ENCODE data around the gene EML6. TPM values are rescaled to one million over a fixed set of nuclear protein-coding genes. Genes with fewer than 3 reads are reported as not detected.

EML6 gene
- polyA plus RNA-seq, 1 donor, result 26.8 TPM

- no peak for DNase-seq (ENCODE audit: low read depth)
Measured at GRCh38 chr2:54912305-54912704, 188.8 kb downstream of the EML6 start.

- no peak for DNase-seq (ENCODE audit: low read depth)
Measured at GRCh38 chr2:54912893-54913292, 189.4 kb downstream of the EML6 start.

- DNase-seq (ENCODE audit: low read depth), result no peak
Measured at GRCh38 chr2:54914637-54915036, 191.2 kb downstream of the EML6 start.

- DNase-seq (ENCODE audit: low read depth), result no peak
Measured at GRCh38 chr2:54915101-54915500, 191.6 kb downstream of the EML6 start.

- no peak for DNase-seq (ENCODE audit: low read depth)
Measured at GRCh38 chr2:54916637-54917036, 193.2 kb downstream of the EML6 start.

- no peak for DNase-seq (ENCODE audit: low read depth)
Measured at GRCh38 chr2:54918647-54919280, 195.3 kb downstream of the EML6 start.

GRCh38 chr2:54920660-54921059 is 197.2 kb downstream of the EML6 start:
- no peak for DNase-seq (ENCODE audit: low read depth)

- DNase-seq (ENCODE audit: low read depth), result no peak
Measured at GRCh38 chr2:54924121-54924520, 200.7 kb downstream of the EML6 start.

- no peak for DNase-seq (ENCODE audit: low read depth)
Measured at GRCh38 chr2:54925022-54925421, 201.6 kb downstream of the EML6 start.

- DNase-seq (ENCODE audit: low read depth), result no peak
Measured at GRCh38 chr2:54927085-54927750, 203.8 kb downstream of the EML6 start.

GRCh38 chr2:54927751-54928615 is 204.5 kb downstream of the EML6 start:
- no peak for DNase-seq (ENCODE audit: low read depth)

GRCh38 chr2:54928719-54929118 is 205.3 kb downstream of the EML6 start:
- no peak for DNase-seq (ENCODE audit: low read depth)

GRCh38 chr2:54931473-54931872 is 208.0 kb downstream of the EML6 start:
- no peak for DNase-seq (ENCODE audit: low read depth)

- no peak for DNase-seq (ENCODE audit: low read depth)
Measured at GRCh38 chr2:54935389-54935788, 211.9 kb downstream of the EML6 start.

GRCh38 chr2:54936766-54937165 is 213.3 kb downstream of the EML6 start:
- DNase-seq (ENCODE audit: low read depth), result no peak

- no peak for DNase-seq (ENCODE audit: low read depth)
Measured at GRCh38 chr2:54939446-54940118, 216.1 kb downstream of the EML6 start.

- no peak for DNase-seq (ENCODE audit: low read depth)
Measured at GRCh38 chr2:54940723-54941122, 217.3 kb downstream of the EML6 start.

- DNase-seq (ENCODE audit: low read depth), result no peak
Measured at GRCh38 chr2:54941248-54941984, 218.0 kb downstream of the EML6 start.

- no peak for DNase-seq (ENCODE audit: low read depth)
Measured at GRCh38 chr2:54942373-54942772, 218.9 kb downstream of the EML6 start.

GRCh38 chr2:54944724-54945326 is 221.4 kb downstream of the EML6 start:
- no peak for DNase-seq (ENCODE audit: low read depth)

All from forelimb muscle (tissue), 1 donor.